Adrenal gland (tissue), 12 donors: ENCODE results near the gene TRAPPC5. TPM values are rescaled to one million over a fixed set of nuclear protein-coding genes. Genes with fewer than 3 reads are reported as not detected.

ENCODE experiments used
- DNase-seq, 7 donors: peaks; one replicate each; pipeline ENCODE4 v3.0.0-alpha.2; 2019 to 2020
- H3K27ac ChIP-seq, 5 donors: fragments of 200-600 bp; sonication (generic) in 4 of 5; 1 replicate in 3 of 5; 2 replicates in 2 of 5; pipeline versions ENCODE4 v1.5.1 to v1.8.0; 2016 to 2020; ENCODE audit warnings: mild to moderate bottlenecking in 1 of 5
- H3K27me3 ChIP-seq: fragments of 200-600 bp; 2 replicates; pipeline ENCODE4 v1.8.0; 2021
- H3K36me3 ChIP-seq, 2 donors: fragments of 200-600 bp; replicated peaks in 1 of 2; 1 replicate in 1 of 2; 2 replicates in 1 of 2; pipeline versions ENCODE4 v1.5.1 to v1.8.0; 2018 to 2022
- H3K4me1 ChIP-seq, 2 donors: fragments of 200-600 bp; replicated peaks in 1 of 2; 1 replicate in 1 of 2; 2 replicates in 1 of 2; pipeline versions ENCODE4 v1.5.1 to v1.8.0; 2018 to 2021
- H3K4me3 ChIP-seq, 4 donors: fragments of 200-600 bp; sonication (generic) in 3 of 4; one replicate each; pipeline ENCODE4 v1.5.1; 2016 to 2018
- H3K9me3 ChIP-seq, 3 donors: fragments of 200-600 bp; sonication (generic) in 1 of 3; replicated peaks in 1 of 3; 1 replicate in 2 of 3; 2 replicates in 1 of 3; pipeline versions ENCODE4 v1.5.1 to v1.8.0; 2016 to 2021
- POLR2A ChIP-seq, 2 donors: fragments of 450-650 bp; IDR thresholded peaks; one replicate each; pipeline ENCODE4 v1.6.1; 2017; ENCODE audit warnings: antibody characterized with exemption in 2 of 2, mild to moderate bottlenecking in 2 of 2, moderate library complexity in 1 of 2
- WGBS, 4 donors: extraction: QIAGEN DNeasy Blood & Tissue Kit in 2 of 4; methylation state at CpG; one replicate each; pipeline versions ENCODE4 v1.1.5 to v1.1.7; 2013 to 2017; 5-methylcytosine and 5-hydroxymethylcytosine counted together
- intact Hi-C, 2 donors: fragments of 100-400 bp; cut with DNase I; formaldehyde crosslinking; loops; one replicate each; pipeline versions ENCODE4 v1.14.1 to v1.15.0; 2022 to 2023
- polyA plus RNA-seq, 3 donors: library from polyadenylated mRNA; stranded (reverse); fragments of 200-250 nt in 2 of 3; fragments of 350-450 nt in 1 of 3; fragmentation: Illumina TruSeq in 1 of 3; extraction: RNeasy Lipid Tissue Mini Kit (QIAGEN cat#74804) in 1 of 3; gene quantifications; one replicate each; pipeline ENCODE4 v1.2.3, GENCODE V29; 2013 to 2014
- total RNA-seq, 9 donors: library from RNA; depleted of rRNA in 4 of 9; stranded (reverse); fragments of >200 nt in 4 of 9; fragments of 120-200 nt in 1 of 9; fragmentation: NEBNext Ultra II Directional in 1 of 9; extraction: Animal tissue kit (Norgen Biotek cat#: 25700) in 1 of 9; gene quantifications; one replicate each; pipeline versions ENCODE4 v1.1.0 to v1.2.4, GENCODE V29; 2013 to 2023
- TF ChIP-seq, protein P1 (sequence below), 6 experiments: fragments of 450-650 bp in 4 of 6; fragments of 200-600 bp in 2 of 6; sonication (generic) in 1 of 6; IDR thresholded peaks; 1 replicate in 5 of 6; 2 replicates in 1 of 6; pipeline versions ENCODE4 v1.5.1 to v1.8.0; 2016 to 2021; ENCODE audit warnings: antibody characterized with exemption in 6 of 6, mild to moderate bottlenecking in 2 of 6, moderate library complexity in 1 of 6
- donor health status: healthy with polysubstance abuse.
- donor health status: Bipolar disorder and iron deficiency.
- donor health status: DM: yes; HTN: yes; CAD: no.
- donor health status: DM: no; HTN: no; CAD: no.
- donor health status: DM: no; HTN: no; CAD: no.
- donor health status: DM: yes; HTN: yes; CAD: no.

The TRAPPC5 gene
- total and polyA plus RNA-seq, 12 donors = 5.6 to 502 (median 153) TPM

DNA sequence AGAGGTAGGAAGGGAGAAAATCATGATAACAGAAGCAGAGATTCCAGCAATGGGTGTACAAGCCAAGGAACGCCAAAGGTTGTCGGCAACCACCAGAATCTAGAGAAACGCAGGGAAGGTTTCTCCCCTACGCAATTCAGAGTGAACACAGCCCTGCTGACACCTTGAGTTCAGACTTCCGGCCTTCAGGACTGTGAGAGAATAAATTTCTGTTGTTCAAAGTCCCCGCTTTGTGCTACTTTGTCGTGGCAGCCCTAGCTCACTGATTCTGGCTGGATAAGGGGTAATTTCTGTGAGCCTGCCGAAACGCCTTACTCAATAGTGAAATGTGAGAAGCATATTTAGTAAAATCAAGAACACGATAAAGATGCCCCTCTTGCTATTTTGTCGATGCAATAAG lies 56.6 kb downstream of the TRAPPC5 start:
- no peak for TF ChIP-seq POLR2A (IDR thresholded peaks at IDR 0.05)
- TF ChIP-seq, protein P1, sequence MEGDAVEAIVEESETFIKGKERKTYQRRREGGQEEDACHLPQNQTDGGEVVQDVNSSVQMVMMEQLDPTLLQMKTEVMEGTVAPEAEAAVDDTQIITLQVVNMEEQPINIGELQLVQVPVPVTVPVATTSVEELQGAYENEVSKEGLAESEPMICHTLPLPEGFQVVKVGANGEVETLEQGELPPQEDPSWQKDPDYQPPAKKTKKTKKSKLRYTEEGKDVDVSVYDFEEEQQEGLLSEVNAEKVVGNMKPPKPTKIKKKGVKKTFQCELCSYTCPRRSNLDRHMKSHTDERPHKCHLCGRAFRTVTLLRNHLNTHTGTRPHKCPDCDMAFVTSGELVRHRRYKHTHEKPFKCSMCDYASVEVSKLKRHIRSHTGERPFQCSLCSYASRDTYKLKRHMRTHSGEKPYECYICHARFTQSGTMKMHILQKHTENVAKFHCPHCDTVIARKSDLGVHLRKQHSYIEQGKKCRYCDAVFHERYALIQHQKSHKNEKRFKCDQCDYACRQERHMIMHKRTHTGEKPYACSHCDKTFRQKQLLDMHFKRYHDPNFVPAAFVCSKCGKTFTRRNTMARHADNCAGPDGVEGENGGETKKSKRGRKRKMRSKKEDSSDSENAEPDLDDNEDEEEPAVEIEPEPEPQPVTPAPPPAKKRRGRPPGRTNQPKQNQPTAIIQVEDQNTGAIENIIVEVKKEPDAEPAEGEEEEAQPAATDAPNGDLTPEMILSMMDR (IDR thresholded peaks at IDR 0.05) = no peak
- WGBS, 4 donors = 80 to 90% (median 86%) methylated on average over 11 of the region's 11 CpGs
- Histone ChIP-seq H3K36me3 (no peaks in the 10 kb centered on the region), H3K27me3 (no peaks in the 10 kb centered on the region), H3K27ac (no peak overlapping the region), H3K9me3 (no peaks in the 10 kb centered on the region), H3K4me1 (no peaks in the 10 kb centered on the region), H3K4me3 (no peak overlapping the region)
- intact Hi-C loops = no loop called here
- no peak for DNase-seq

Other genes starting within 250 kb of the TRAPPC5 start
- 10 to 100 TPM in 6 of 9 donors, 1 to 10 TPM in 3; 4.9 to 17.5 (median 12.8) TPM for gene PEX11G, start 191.8 kb upstream of the TRAPPC5 start, total RNA-seq
- 10 to 100 TPM in 2 of 3 donors, 1 to 10 TPM in 1; 2.5 to 24.5 (median 24.0) TPM for gene PEX11G, start 191.8 kb upstream of the TRAPPC5 start, polyA plus RNA-seq
- 100 to 1,000 TPM in 5 of 9 donors, 10 to 100 TPM in 4; 12.8 to 113 (median 101) TPM for gene ZNF358, start 164.7 kb upstream of the TRAPPC5 start, total RNA-seq
- 100 to 1,000 TPM in 2 of 3 donors, 10 to 100 TPM in 1; 30.3 to 197 (median 148) TPM for gene ZNF358, start 164.7 kb upstream of the TRAPPC5 start, polyA plus RNA-seq
- 10 to 100 TPM in 8 of 9 donors, 1 to 10 TPM in 1; 6.0 to 100.0 (median 49.4) TPM for gene MCOLN1, start 158.2 kb upstream of the TRAPPC5 start, total RNA-seq
- gene MCOLN1, start 158.2 kb upstream of the TRAPPC5 start, polyA plus RNA-seq = 100 to 1,000 TPM in 1 of 3 donors, 10 to 100 TPM in 2; 23.0 to 212 (median 71.4) TPM
- 100 to 1,000 TPM in 5 of 9 donors, 10 to 100 TPM in 4; 23.7 to 257 (median 113) TPM for gene PNPLA6, start 145.1 kb upstream of the TRAPPC5 start, total RNA-seq
- 100 to 1,000 TPM in 2 of 3 donors, 10 to 100 TPM in 1; 25.7 to 264 (median 110) TPM for gene PNPLA6, start 145.1 kb upstream of the TRAPPC5 start, polyA plus RNA-seq
- gene CAMSAP3, start 85.0 kb upstream of the TRAPPC5 start, total RNA-seq = 10 to 100 TPM in 1 of 9 donors, 1 to 10 TPM in 7, under 1 TPM in 1; 0.61 to 10.0 (median 5.2) TPM
- gene CAMSAP3, start 85.0 kb upstream of the TRAPPC5 start, polyA plus RNA-seq = 10 to 100 TPM in 1 of 3 donors, 1 to 10 TPM in 2; 1.7 to 18.9 (median 7.0) TPM
- gene XAB2, start 51.3 kb upstream of the TRAPPC5 start, total RNA-seq = 10 to 100 TPM; 18.2 to 51.5 (median 43.7) TPM
- 100 to 1,000 TPM in 1 of 3 donors, 10 to 100 TPM in 1, 1 to 10 TPM in 1; 7.1 to 121 (median 81.2) TPM for gene XAB2, start 51.3 kb upstream of the TRAPPC5 start, polyA plus RNA-seq
- 100 to 1,000 TPM in 5 of 9 donors, 10 to 100 TPM in 3, 1 to 10 TPM in 1; 3.7 to 155 (median 102) TPM for gene PET100, start 51.0 kb upstream of the TRAPPC5 start, total RNA-seq
- gene PET100, start 51.0 kb upstream of the TRAPPC5 start, polyA plus RNA-seq = 100 to 1,000 TPM in 2 of 3 donors, 10 to 100 TPM in 1; 80.0 to 655 (median 537) TPM
- gene PCP2, start 47.1 kb upstream of the TRAPPC5 start, total RNA-seq = 1 to 10 TPM in 5 of 9 donors, under 1 TPM in 1, not detected in 3; 0.92 to 3.2 (median 1.7) TPM
- gene PCP2, start 47.1 kb upstream of the TRAPPC5 start, polyA plus RNA-seq = 1 to 10 TPM in 2 of 3 donors, not detected in 1; 5.1 to 7.4 TPM
- 10 to 100 TPM; 12.2 to 90.8 (median 40.1) TPM for gene STXBP2, start 43.7 kb upstream of the TRAPPC5 start, total RNA-seq
- gene STXBP2, start 43.7 kb upstream of the TRAPPC5 start, polyA plus RNA-seq = 100 to 1,000 TPM in 1 of 3 donors, 10 to 100 TPM in 2; 15.5 to 121 (median 53.7) TPM
- gene RETN, start 11.8 kb upstream of the TRAPPC5 start, total RNA-seq = 1 to 10 TPM in 1 of 9 donors, under 1 TPM in 4, not detected in 4; 0.54 to 3.9 (median 0.74) TPM
- gene RETN, start 11.8 kb upstream of the TRAPPC5 start, polyA plus RNA-seq = 10 to 100 TPM in 2 of 3 donors, not detected in 1; 15.2 to 42.9 TPM
- gene MCEMP1, start 3.7 kb upstream of the TRAPPC5 start, total RNA-seq = 1 to 10 TPM in 1 of 9 donors, under 1 TPM in 6, not detected in 2; 0.26 to 1.9 (median 0.56) TPM
- 1 to 10 TPM in 1 of 3 donors, under 1 TPM in 2; 0.47 to 1.4 (median 0.48) TPM for gene MCEMP1, start 3.7 kb upstream of the TRAPPC5 start, polyA plus RNA-seq
- under 1 TPM in 5 of 9 donors, not detected in 4; 0.28 to 0.61 (median 0.42) TPM for gene FCER2, start 21.3 kb downstream of the TRAPPC5 start, total RNA-seq
- gene FCER2, start 21.3 kb downstream of the TRAPPC5 start, polyA plus RNA-seq = 1 to 10 TPM in 1 of 3 donors, under 1 TPM in 1, not detected in 1; 0.54 to 2.6 TPM
- gene CLEC4G, start 51.3 kb downstream of the TRAPPC5 start, total RNA-seq = 1 to 10 TPM in 1 of 9 donors, under 1 TPM in 4, not detected in 4; 0.54 to 1.5 (median 0.83) TPM
- 1 to 10 TPM in 2 of 3 donors, under 1 TPM in 1; 0.26 to 2.2 (median 1.8) TPM for gene CLEC4G, start 51.3 kb downstream of the TRAPPC5 start, polyA plus RNA-seq
- 10 to 100 TPM in 8 of 9 donors, under 1 TPM in 1; 0.67 to 50.6 (median 17.1) TPM for gene CD209, start 66.7 kb downstream of the TRAPPC5 start, total RNA-seq
- 1 to 10 TPM; 3.0 to 9.8 (median 3.1) TPM for gene CD209, start 66.7 kb downstream of the TRAPPC5 start, polyA plus RNA-seq
- 10 to 100 TPM in 1 of 9 donors, 1 to 10 TPM in 3, under 1 TPM in 4, not detected in 1; 0.37 to 91.6 (median 2.6) TPM for gene CLEC4M, start 82.4 kb downstream of the TRAPPC5 start, total RNA-seq
- 1 to 10 TPM in 1 of 3 donors, under 1 TPM in 2; 0.67 to 3.9 (median 0.88) TPM for gene CLEC4M, start 82.4 kb downstream of the TRAPPC5 start, polyA plus RNA-seq
- 10 to 100 TPM in 8 of 9 donors, 1 to 10 TPM in 1; 8.8 to 22.2 (median 20.6) TPM for gene EVI5L, start 149.4 kb downstream of the TRAPPC5 start, total RNA-seq
- gene EVI5L, start 149.4 kb downstream of the TRAPPC5 start, polyA plus RNA-seq = 10 to 100 TPM in 2 of 3 donors, 1 to 10 TPM in 1; 9.5 to 20.8 (median 14.9) TPM
- gene PRR36, start 193.6 kb downstream of the TRAPPC5 start, total RNA-seq = 1 to 10 TPM in 4 of 9 donors, under 1 TPM in 4, not detected in 1; 0.22 to 5.2 (median 1.0) TPM
- gene PRR36, start 193.6 kb downstream of the TRAPPC5 start, polyA plus RNA-seq = 1 to 10 TPM in 2 of 3 donors, under 1 TPM in 1; 0.51 to 4.6 (median 1.5) TPM
- gene LRRC8E, start 207.7 kb downstream of the TRAPPC5 start, total RNA-seq = 10 to 100 TPM in 7 of 9 donors, 1 to 10 TPM in 1, under 1 TPM in 1; 0.67 to 22.9 (median 11.8) TPM
- gene LRRC8E, start 207.7 kb downstream of the TRAPPC5 start, polyA plus RNA-seq = 10 to 100 TPM in 1 of 3 donors, 1 to 10 TPM in 2; 2.4 to 11.4 (median 3.1) TPM
- gene MAP2K7, start 223.0 kb downstream of the TRAPPC5 start, total RNA-seq = 10 to 100 TPM in 6 of 9 donors, 1 to 10 TPM in 3; 6.8 to 41.2 (median 19.4) TPM
- gene MAP2K7, start 223.0 kb downstream of the TRAPPC5 start, polyA plus RNA-seq = 100 to 1,000 TPM in 1 of 3 donors, 10 to 100 TPM in 1, 1 to 10 TPM in 1; 7.5 to 110 (median 21.7) TPM
- 1 to 10 TPM in 3 of 9 donors, under 1 TPM in 3, not detected in 3; 0.23 to 7.0 (median 1.4) TPM for gene TGFBR3L, start 234.0 kb downstream of the TRAPPC5 start, total RNA-seq
- gene TGFBR3L, start 234.0 kb downstream of the TRAPPC5 start, polyA plus RNA-seq = 1 to 10 TPM in 2 of 3 donors, under 1 TPM in 1; 0.62 to 3.3 (median 1.2) TPM
- 10 to 100 TPM; 12.7 to 38.2 (median 22.1) TPM for gene SNAPC2, start 239.5 kb downstream of the TRAPPC5 start, total RNA-seq
- 10 to 100 TPM in 2 of 3 donors, 1 to 10 TPM in 1; 8.2 to 20.7 (median 16.0) TPM for gene SNAPC2, start 239.5 kb downstream of the TRAPPC5 start, polyA plus RNA-seq
- 10 to 100 TPM in 5 of 9 donors, 1 to 10 TPM in 4; 1.3 to 17.9 (median 10.6) TPM for gene CTXN1, start 245.3 kb downstream of the TRAPPC5 start, total RNA-seq
- 10 to 100 TPM in 2 of 3 donors, not detected in 1; 10.4 to 12.2 TPM for gene CTXN1, start 245.3 kb downstream of the TRAPPC5 start, polyA plus RNA-seq